Dendritic cell treated with granulocyte-macrophage colony-stimulating factor and Interleukin-4, amounts not matched to agents 40 ng/mL and 50 ng/mL, for 4 days (primary cell): ENCODE measurements around the gene ZBTB7C.

Experiments used
- H3K27ac Mint-ChIP-seq: one replicate; pipeline ENCODE4 v1.8.0; 2022; ENCODE audit warnings: mild to moderate bottlenecking, mixed read lengths
- H3K27me3 Mint-ChIP-seq: one replicate; pipeline ENCODE4 v1.8.0; 2022; ENCODE audit warnings: mild to moderate bottlenecking, mixed read lengths
- H3K36me3 Mint-ChIP-seq: one replicate; pipeline ENCODE4 v1.8.0; 2022; ENCODE audit warnings: low read depth, mixed read lengths
- H3K4me1 Mint-ChIP-seq: one replicate; pipeline ENCODE4 v1.8.0; 2022; ENCODE audit warnings: low read depth, mixed read lengths
- H3K4me3 Mint-ChIP-seq: one replicate; pipeline ENCODE4 v1.8.0; 2022; ENCODE audit warnings: mild to moderate bottlenecking, moderate library complexity, mixed read lengths
- H3K9me3 Mint-ChIP-seq: one replicate; pipeline ENCODE4 v1.8.0; 2022; ENCODE audit warnings: mixed read lengths
- intact Hi-C: fragments of 100-400 bp; cut with micrococcal nuclease; formaldehyde crosslinking; loops from one replicate; pipeline ENCODE4 v1.15.0; 2022

ZBTB7C gene

DNA sequence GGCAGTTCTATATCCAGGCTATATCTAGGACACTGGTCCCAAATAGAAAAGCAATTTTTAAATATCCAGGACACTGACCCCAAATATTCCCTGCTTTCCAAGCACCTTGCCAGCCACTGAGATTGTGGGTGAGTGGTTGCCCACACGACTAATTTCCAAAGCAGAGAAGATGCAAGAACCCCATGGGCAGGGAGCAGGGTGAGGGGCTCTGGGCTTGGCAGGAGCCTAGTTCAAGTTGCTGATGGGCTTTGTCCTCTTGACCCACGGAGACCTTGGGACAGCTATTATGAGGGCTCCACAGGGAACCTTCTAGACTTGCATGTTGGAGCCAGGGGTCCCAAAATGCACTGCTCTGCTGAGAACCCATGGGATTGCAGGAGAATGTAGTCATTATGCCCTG, 332.7 kb downstream of the ZBTB7C start:
- Mint-ChIP-seq H3K4me1 (peaks cover 6% of the 10 kb centered on the region), H3K36me3 (no peaks in the 10 kb centered on the region), H3K9me3 (no peaks in the 10 kb centered on the region), H3K27ac (no peak overlapping the region), H3K4me3 (no peak overlapping the region), H3K27me3 (peaks cover 9% of the 10 kb centered on the region)
- intact Hi-C loops: no loop called here

DNA sequence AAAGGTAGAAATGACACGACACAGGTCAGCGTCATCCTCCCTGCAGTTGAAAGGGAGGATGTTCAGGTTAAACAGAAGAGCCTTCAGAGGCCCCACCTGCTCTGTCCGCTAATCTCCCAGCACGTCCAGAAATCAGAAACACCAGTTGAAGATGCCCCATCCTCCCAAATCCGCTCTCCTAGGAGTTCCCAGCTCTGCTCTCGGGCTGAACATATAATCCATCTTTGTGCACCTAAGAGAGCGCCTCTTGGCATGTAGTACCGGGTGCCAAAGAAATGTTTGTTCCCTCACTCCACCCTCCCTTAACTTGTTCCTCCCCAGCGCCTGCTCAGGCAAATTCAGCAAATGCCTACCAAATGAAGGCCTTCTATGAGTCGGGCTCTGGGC, 333.5 kb downstream of the ZBTB7C start:
- Mint-ChIP-seq H3K27me3 (peaks cover 10% of the 10 kb centered on the region), H3K9me3 (no peaks in the 10 kb centered on the region), H3K36me3 (no peaks in the 10 kb centered on the region), H3K27ac (no peak overlapping the region), H3K4me3 (no peak overlapping the region), H3K4me1 (peaks cover 6% of the 10 kb centered on the region)
- intact Hi-C loops: no loop called here

DNA sequence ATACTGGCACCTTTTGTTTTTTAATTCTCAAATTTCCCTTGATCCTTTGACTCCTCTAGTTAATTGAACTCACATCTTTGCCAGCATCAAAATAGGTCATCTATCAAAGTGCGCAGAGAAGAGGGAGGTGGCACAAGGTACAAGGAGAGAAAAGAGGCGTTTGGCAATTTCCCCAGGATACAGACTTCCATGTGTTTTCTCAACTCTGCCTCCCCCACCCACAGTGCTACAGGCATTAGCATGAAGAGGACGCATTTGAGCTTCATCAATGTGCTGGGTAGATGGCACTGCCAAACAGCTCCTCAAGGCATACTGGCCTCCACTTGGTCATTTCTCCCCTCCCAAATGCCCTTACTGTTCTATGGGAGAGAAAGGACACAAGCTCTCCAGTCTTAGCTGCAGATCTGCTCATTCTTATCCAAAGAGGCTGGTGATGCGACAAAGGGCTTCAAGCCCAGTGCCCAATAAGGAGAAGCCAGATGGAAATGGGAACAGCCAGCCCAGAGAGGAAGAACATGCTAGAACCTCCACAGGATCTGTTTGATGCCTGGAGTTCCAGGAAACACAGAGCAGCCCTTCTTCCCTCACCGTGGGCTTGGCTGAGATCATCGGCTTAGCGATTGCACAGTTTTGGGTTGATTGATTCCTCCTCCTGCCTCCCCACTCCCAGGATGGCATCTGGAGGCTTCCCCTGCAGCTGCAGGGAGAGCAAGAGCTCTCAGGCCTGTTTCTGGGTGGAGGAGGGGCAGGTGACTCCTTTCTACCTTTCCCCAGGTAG, 334.1 kb downstream of the ZBTB7C start:
- intact Hi-C loops: no loop called here
- Mint-ChIP-seq H3K9me3 (no peaks in the 10 kb centered on the region), H3K4me3 (no peak overlapping the region), H3K27me3 (peaks cover 10% of the 10 kb centered on the region), H3K36me3 (no peaks in the 10 kb centered on the region), H3K4me1 (peaks cover 6% of the 10 kb centered on the region), H3K27ac (no peak overlapping the region)

- Mint-ChIP-seq H3K4me1 (peaks cover 6% of the 10 kb centered on the region), H3K4me3 (no peak overlapping the region), H3K9me3 (no peaks in the 10 kb centered on the region), H3K27ac (no peak overlapping the region), H3K36me3 (no peaks in the 10 kb centered on the region), H3K27me3 (peaks cover 10% of the 10 kb centered on the region)
- intact Hi-C loops: no loop called here
Observed at GRCh38 chr18:48073211-48073930, 335.8 kb downstream of the ZBTB7C start.

GRCh38 chr18:48072428-48073204, 336.6 kb downstream of the ZBTB7C start:
- Mint-ChIP-seq H3K27me3 (peaks cover 9% of the 10 kb centered on the region), H3K4me3 (no peak overlapping the region), H3K36me3 (no peaks in the 10 kb centered on the region), H3K27ac (no peak overlapping the region), H3K4me1 (peaks cover 6% of the 10 kb centered on the region), H3K9me3 (no peaks in the 10 kb centered on the region)
- intact Hi-C loops: no loop called here

DNA sequence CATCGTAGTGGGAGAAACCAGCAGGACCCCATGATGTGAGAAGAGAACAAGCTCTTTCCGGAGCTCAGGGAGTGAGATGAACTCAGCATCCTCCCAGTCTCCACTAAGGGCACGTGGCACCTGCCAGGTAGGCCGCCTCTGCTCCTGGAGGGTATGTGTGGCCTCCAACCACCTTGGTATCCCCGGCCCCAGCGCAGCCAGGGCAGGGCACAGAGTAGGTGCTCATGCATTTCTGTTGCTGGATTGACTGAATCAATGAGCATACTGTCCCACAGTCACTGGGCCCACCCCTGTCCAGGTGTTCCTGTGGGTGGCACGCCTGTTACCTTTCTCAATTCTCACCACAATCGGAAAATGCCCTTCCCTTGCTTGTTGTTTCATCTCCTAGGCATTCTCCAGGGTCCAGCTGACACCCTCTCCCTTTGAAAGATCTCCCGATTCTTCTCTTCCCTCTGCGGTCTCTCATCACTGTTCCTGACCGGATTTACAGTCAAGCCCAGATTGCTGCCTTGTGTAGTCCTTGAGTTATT, 340.2 kb downstream of the ZBTB7C start:
- no peaks in the 10 kb centered on the region for H3K36me3 Mint-ChIP-seq
- intact Hi-C loops: no loop called here

DNA sequence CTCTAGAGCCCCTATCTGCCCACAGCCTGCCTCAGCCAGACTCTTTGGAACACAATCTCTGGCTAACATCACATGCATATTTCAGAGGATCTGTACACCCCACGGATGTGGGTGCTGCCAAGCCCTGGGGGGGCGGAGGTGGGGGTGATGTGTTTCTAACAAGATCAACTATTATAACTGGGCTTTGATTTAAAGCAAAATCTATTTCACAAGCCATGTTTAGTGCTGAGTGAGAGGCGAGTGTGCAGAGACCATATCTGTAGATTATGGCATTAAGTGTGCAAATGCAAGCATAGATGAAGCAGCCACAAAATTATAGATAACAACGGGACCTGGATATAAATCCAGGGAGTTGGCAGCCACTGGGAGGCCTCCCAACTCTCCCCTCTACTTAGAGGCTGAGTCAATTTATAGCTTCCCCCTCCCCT, 342.9 kb downstream of the ZBTB7C start:
- H3K4me3 Mint-ChIP-seq: no peak overlapping the region
- H3K4me1 Mint-ChIP-seq: no peaks in the 10 kb centered on the region
- no peak overlapping the region for H3K27ac Mint-ChIP-seq
- peaks cover 7% of the 10 kb centered on the region for H3K27me3 Mint-ChIP-seq
- no peaks in the 10 kb centered on the region for H3K9me3 Mint-ChIP-seq
- intact Hi-C loops: no loop called here
- no peaks in the 10 kb centered on the region for H3K36me3 Mint-ChIP-seq

More for the DNA sequence above, 340.2 kb downstream of the ZBTB7C start:
- Mint-ChIP-seq H3K9me3 (no peaks in the 10 kb centered on the region), H3K4me1 (peaks cover 6% of the 10 kb centered on the region), H3K27ac (no peak overlapping the region), H3K27me3 (peaks cover 9% of the 10 kb centered on the region), H3K4me3 (no peak overlapping the region)

- Mint-ChIP-seq H3K36me3 (no peaks in the 10 kb centered on the region), H3K27me3 (peaks cover 6% of the 10 kb centered on the region), H3K4me1 (no peaks in the 10 kb centered on the region), H3K4me3 (no peak overlapping the region), H3K9me3 (no peaks in the 10 kb centered on the region), H3K27ac (no peak overlapping the region)
- intact Hi-C loops: no loop called here
Observed at GRCh38 chr18:48065601-48065995, 343.6 kb downstream of the ZBTB7C start.

GRCh38 chr18:48064978-48065600, 344.1 kb downstream of the ZBTB7C start:
- H3K4me3 Mint-ChIP-seq: no peak overlapping the region
- H3K27me3 Mint-ChIP-seq: peaks cover 11% of the 10 kb centered on the region
- intact Hi-C loops: no loop called here
- no peaks in the 10 kb centered on the region for H3K4me1 Mint-ChIP-seq
- H3K36me3 Mint-ChIP-seq: no peaks in the 10 kb centered on the region
- H3K27ac Mint-ChIP-seq: no peak overlapping the region
- H3K9me3 Mint-ChIP-seq: no peaks in the 10 kb centered on the region

DNA sequence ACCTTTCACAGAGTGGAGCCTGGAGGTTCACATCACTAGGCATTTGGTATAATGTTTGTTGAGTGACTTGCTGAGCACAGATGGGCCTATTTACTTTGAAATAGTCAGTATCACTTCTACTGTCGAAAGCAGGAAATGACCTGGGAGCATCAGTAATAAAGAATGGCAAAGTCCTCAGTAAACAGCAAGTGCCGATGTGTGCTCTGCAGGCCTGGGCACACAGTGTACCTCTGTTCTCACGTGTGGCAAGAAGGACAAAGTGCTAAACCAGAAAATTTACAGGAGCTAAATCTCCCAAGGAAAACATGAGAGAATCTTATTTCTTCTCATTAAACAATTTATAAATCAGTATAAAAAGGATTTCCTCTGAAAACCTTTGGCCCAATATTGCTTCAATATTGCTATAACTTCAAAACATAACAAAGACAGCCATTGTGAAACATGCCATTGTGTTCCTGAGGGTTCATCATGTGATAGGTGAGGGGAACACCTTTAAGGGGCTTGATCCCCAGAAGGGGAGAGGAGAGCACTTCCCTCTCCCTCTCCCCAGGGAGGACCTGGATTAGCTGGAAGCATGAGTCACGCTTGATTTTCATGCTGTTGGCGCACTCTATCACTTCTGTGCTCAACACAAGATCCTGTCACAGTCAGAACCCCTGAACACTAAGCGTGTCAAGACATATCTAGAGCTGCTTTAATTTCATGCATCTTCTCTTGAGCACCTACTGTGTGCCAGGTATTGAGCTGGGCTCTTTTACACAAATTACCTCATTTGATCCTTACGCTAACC, 347.2 kb downstream of the ZBTB7C start:
- Mint-ChIP-seq H3K27me3 (peaks cover 30% of the 10 kb centered on the region), H3K36me3 (no peaks in the 10 kb centered on the region), H3K9me3 (no peaks in the 10 kb centered on the region), H3K27ac (no peak overlapping the region), H3K4me3 (no peak overlapping the region), H3K4me1 (no peaks in the 10 kb centered on the region)
- intact Hi-C loops: no loop called here

DNA sequence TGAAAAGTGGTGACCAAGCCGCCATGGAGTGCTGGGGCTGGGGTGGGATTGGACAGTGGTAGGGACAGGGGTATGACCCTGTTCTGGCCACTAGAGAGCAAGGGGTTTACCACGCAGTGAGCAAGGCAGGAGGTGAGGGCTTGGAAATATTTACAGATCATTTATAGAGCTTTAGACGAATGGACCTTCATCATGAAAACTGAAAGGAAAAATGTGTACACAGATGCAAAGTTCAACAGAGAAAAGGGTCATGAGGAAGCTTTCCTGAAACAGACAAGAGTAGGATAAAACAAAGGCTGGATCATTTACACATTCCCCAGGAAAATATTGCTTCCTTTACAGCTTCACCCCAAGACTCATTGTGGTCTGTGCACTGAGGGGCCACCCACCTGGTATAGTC, 348.2 kb downstream of the ZBTB7C start:
- H3K27ac Mint-ChIP-seq: no peak overlapping the region
- no peak overlapping the region for H3K4me3 Mint-ChIP-seq
- peaks cover 28% of the 10 kb centered on the region for H3K27me3 Mint-ChIP-seq
- no peaks in the 10 kb centered on the region for H3K9me3 Mint-ChIP-seq
- no peaks in the 10 kb centered on the region for H3K4me1 Mint-ChIP-seq
- intact Hi-C loops: no loop called here
- no peaks in the 10 kb centered on the region for H3K36me3 Mint-ChIP-seq

DNA sequence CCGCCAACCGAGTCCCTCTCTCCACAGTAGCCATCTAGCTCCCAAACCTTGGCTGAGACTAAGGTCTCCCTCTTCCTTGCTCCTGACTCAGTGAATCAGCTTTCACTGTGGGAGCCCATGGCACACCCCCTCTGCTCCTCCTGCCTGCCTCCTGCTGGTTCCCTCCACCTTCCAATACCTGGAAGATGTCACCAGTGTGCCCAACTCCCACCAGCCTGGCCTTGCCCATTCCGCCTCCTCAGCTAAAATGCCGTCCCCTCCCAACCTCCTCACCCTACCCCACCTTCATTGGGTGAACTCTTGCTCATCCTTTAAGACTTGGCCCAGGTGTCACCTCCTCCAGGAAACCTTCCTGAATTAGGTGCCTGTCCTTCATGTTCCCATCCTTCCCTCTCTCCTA, 348.8 kb downstream of the ZBTB7C start:
- no peak overlapping the region for H3K4me3 Mint-ChIP-seq
- H3K27me3 Mint-ChIP-seq: peaks cover 31% of the 10 kb centered on the region
- H3K4me1 Mint-ChIP-seq: no peaks in the 10 kb centered on the region
- H3K9me3 Mint-ChIP-seq: no peaks in the 10 kb centered on the region
- no peaks in the 10 kb centered on the region for H3K36me3 Mint-ChIP-seq
- intact Hi-C loops: no loop called here
- no peak overlapping the region for H3K27ac Mint-ChIP-seq

DNA sequence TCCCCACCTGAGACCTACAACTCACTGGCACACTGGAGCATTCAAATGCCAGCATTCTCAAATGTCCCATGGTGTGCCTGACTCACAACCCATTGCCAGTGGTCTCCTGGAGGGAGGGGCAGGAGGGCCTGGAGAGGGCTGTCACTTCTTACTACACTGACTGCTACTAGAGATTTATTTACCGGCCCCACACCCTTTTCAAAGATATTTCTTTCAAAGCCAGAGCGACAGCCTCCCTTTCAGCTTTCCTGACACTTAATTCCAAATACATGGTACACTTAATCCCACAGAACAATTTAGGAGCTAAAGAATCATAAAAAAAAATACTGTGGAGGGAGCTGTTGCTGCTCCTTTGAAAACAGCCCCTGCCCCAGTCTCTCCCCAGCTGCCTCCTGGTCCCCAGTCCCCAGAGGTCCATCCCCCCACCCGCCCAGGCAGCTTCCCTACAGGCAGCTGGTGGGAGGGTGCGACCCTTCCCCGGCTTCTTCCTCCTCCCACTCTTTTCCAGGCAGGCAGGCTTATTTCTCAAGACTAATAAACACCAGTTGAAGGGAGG, 349.6 kb downstream of the ZBTB7C start:
- Mint-ChIP-seq H3K27me3 (peaks cover 38% of the 10 kb centered on the region), H3K36me3 (no peaks in the 10 kb centered on the region), H3K4me3 (no peak overlapping the region), H3K27ac (no peak overlapping the region), H3K9me3 (no peaks in the 10 kb centered on the region), H3K4me1 (no peaks in the 10 kb centered on the region)
- intact Hi-C loops: no loop called here
